ENCODE results near the gene OR1N2. TPM values are rescaled to one million over a fixed set of nuclear protein-coding genes. Genes with fewer than 3 reads are reported as not detected.
"Not testable (repeated sequence)": the region's sequence is repeated elsewhere in the genome, so short reads cannot be mapped to it uniquely, and the experiment has no call there.

Gene OR1N2
- total RNA-seq = under 1 TPM in 1 of 2 donors, not detected in 1; 0.37 TPM

GRCh38 chr9:122552812-122553211 is at the start of gene OR1N2:
Gene OR1N2 (plus strand): TSS chr9:122553112. CDS start chr9:122553212, 100 bp downstream.
- Mint-ChIP-seq H3K4me3 (no peak within 1 kb of the TSS), H3K27ac (no peak within 1 kb of the TSS), H3K4me1 (no peaks in the 10 kb centered on the region), H3K9me3 (no peaks in the 10 kb centered on the region), H3K27me3 (peaks cover 7% of the 10 kb centered on the region), H3K36me3 (ENCODE audit: low read depth) (no peaks in the 10 kb centered on the region)
- ATAC-seq (replicated peaks) = no peak

GRCh38 chr9:122506964-122507363 is 45.9 kb upstream of the OR1N2 start:
- Mint-ChIP-seq H3K27ac (no peak overlapping the region), H3K4me3 (no peak overlapping the region), H3K36me3 (ENCODE audit: low read depth) (no peaks in the 10 kb centered on the region), H3K4me1 (no peaks in the 10 kb centered on the region), H3K9me3 (no peaks in the 10 kb centered on the region), H3K27me3 (peaks cover 11% of the 10 kb centered on the region)
- no peak for ATAC-seq (replicated peaks)

- Mint-ChIP-seq H3K27me3 (peaks cover 11% of the 10 kb centered on the region), H3K9me3 (no peaks in the 10 kb centered on the region), H3K4me1 (no peaks in the 10 kb centered on the region), H3K4me3 (no peak within 1 kb of the TSS), H3K36me3 (ENCODE audit: low read depth) (no peaks in the 10 kb centered on the region), H3K27ac (no peak within 1 kb of the TSS)
- ATAC-seq (replicated peaks) = no peak
Measured at GRCh38 chr9:122510502-122510901, 42.4 kb upstream of the OR1N2 start, which contains the start of gene OR1J2. Gene OR1J2 (plus strand): TSS chr9:122510802. CDS start chr9:122510802, 0 bp downstream.

- Mint-ChIP-seq H3K27me3 (peaks cover 3% of the 10 kb centered on the region), H3K4me3 (no peak overlapping the region), H3K27ac (no peak overlapping the region), H3K36me3 (ENCODE audit: low read depth) (no peaks in the 10 kb centered on the region), H3K4me1 (no peaks in the 10 kb centered on the region), H3K9me3 (no peaks in the 10 kb centered on the region)
- no peak for ATAC-seq (replicated peaks)
Measured at GRCh38 chr9:122518226-122518625, 34.7 kb upstream of the OR1N2 start.

GRCh38 chr9:122518841-122519240 is 34.1 kb upstream of the OR1N2 start, which contains the start of gene OR1J4:
Gene OR1J4 (plus strand): TSS chr9:122519141. CDS start chr9:122519141, 0 bp downstream.
- Mint-ChIP-seq H3K4me3 (no peak within 1 kb of the TSS), H3K36me3 (ENCODE audit: low read depth) (no peaks in the 10 kb centered on the region), H3K27ac (no peak within 1 kb of the TSS), H3K9me3 (no peaks in the 10 kb centered on the region), H3K27me3 (peaks cover 6% of the 10 kb centered on the region), H3K4me1 (no peaks in the 10 kb centered on the region)
- ATAC-seq (replicated peaks) = no peak

GRCh38 chr9:122519376-122519775 is 33.5 kb upstream of the OR1N2 start:
- no peaks in the 10 kb centered on the region for H3K9me3 Mint-ChIP-seq
- no peaks in the 10 kb centered on the region for H3K36me3 Mint-ChIP-seq (ENCODE audit: low read depth)
- peaks cover 6% of the 10 kb centered on the region for H3K27me3 Mint-ChIP-seq
- no peaks in the 10 kb centered on the region for H3K4me1 Mint-ChIP-seq
- ATAC-seq (replicated peaks) = no peak
- H3K4me3 Mint-ChIP-seq = no peak overlapping the region
- no peak overlapping the region for H3K27ac Mint-ChIP-seq

- Mint-ChIP-seq H3K4me3 (no peak overlapping the region), H3K36me3 (ENCODE audit: low read depth) (no peaks in the 10 kb centered on the region), H3K9me3 (no peaks in the 10 kb centered on the region), H3K27me3 (peaks cover 8% of the 10 kb centered on the region), H3K4me1 (no peaks in the 10 kb centered on the region), H3K27ac (peak overlapping the region; percentile 26)
- ATAC-seq (replicated peaks) = peak; percentile 83
Measured at GRCh38 chr9:122526602-122527001, 26.3 kb upstream of the OR1N2 start.

- Mint-ChIP-seq H3K4me1 (no peaks in the 10 kb centered on the region), H3K9me3 (no peaks in the 10 kb centered on the region), H3K36me3 (ENCODE audit: low read depth) (no peaks in the 10 kb centered on the region), H3K27ac (peak within 1 kb of the TSS; percentile 26), H3K4me3 (no peak within 1 kb of the TSS), H3K27me3 (peaks cover 8% of the 10 kb centered on the region)
- no peak for ATAC-seq (replicated peaks)
Measured at GRCh38 chr9:122527193-122527592, 25.7 kb upstream of the OR1N2 start, which contains the start of gene OR1N1. Gene OR1N1 (minus strand): TSS chr9:122527293. CDS start chr9:122527293, 0 bp downstream.

GRCh38 chr9:122531157-122531556 is 21.8 kb upstream of the OR1N2 start:
- H3K9me3 Mint-ChIP-seq; H3K36me3 Mint-ChIP-seq (ENCODE audit: low read depth); H3K27me3 Mint-ChIP-seq; ATAC-seq (replicated peaks); H3K4me1 Mint-ChIP-seq; H3K4me3 Mint-ChIP-seq; H3K27ac Mint-ChIP-seq: not testable (repeated sequence)

- no peak overlapping the region for H3K4me3 Mint-ChIP-seq
- no peak overlapping the region for H3K27ac Mint-ChIP-seq
- ATAC-seq (replicated peaks) = no peak
- no peaks in the 10 kb centered on the region for H3K27me3 Mint-ChIP-seq
- H3K36me3 Mint-ChIP-seq (ENCODE audit: low read depth) = no peaks in the 10 kb centered on the region
- H3K9me3 Mint-ChIP-seq = peaks cover 7% of the 10 kb centered on the region
- H3K4me1 Mint-ChIP-seq = no peaks in the 10 kb centered on the region
Measured at GRCh38 chr9:122536134-122536533, 16.8 kb upstream of the OR1N2 start.

- H3K9me3 Mint-ChIP-seq; H3K4me1 Mint-ChIP-seq; H3K4me3 Mint-ChIP-seq; H3K27ac Mint-ChIP-seq; ATAC-seq (replicated peaks); H3K36me3 Mint-ChIP-seq (ENCODE audit: low read depth); H3K27me3 Mint-ChIP-seq: not testable (repeated sequence)
Measured at GRCh38 chr9:122537066-122537465, 15.8 kb upstream of the OR1N2 start.

GRCh38 chr9:122538757-122539156 is 14.2 kb upstream of the OR1N2 start:
- H3K27me3 Mint-ChIP-seq = no peaks in the 10 kb centered on the region
- no peak for ATAC-seq (replicated peaks)
- H3K27ac Mint-ChIP-seq = no peak overlapping the region
- H3K9me3 Mint-ChIP-seq = peaks cover 7% of the 10 kb centered on the region
- H3K4me1 Mint-ChIP-seq = no peaks in the 10 kb centered on the region
- no peaks in the 10 kb centered on the region for H3K36me3 Mint-ChIP-seq (ENCODE audit: low read depth)
- H3K4me3 Mint-ChIP-seq = no peak overlapping the region

GRCh38 chr9:122546196-122546595 is 6.7 kb upstream of the OR1N2 start:
- Mint-ChIP-seq H3K27ac (no peak overlapping the region), H3K4me1 (no peaks in the 10 kb centered on the region), H3K9me3 (no peaks in the 10 kb centered on the region), H3K27me3 (peaks cover 3% of the 10 kb centered on the region), H3K4me3 (no peak overlapping the region), H3K36me3 (ENCODE audit: low read depth) (no peaks in the 10 kb centered on the region)
- no peak for ATAC-seq (replicated peaks)

GRCh38 chr9:122551371-122551770 is 1.5 kb upstream of the OR1N2 start:
- Mint-ChIP-seq H3K4me1 (no peaks in the 10 kb centered on the region), H3K4me3 (no peak overlapping the region), H3K27ac (no peak overlapping the region)

GRCh38 chr9:122561446-122561845 is 8.5 kb downstream of the OR1N2 start:
- no peak for ATAC-seq (replicated peaks)
- H3K36me3 Mint-ChIP-seq (ENCODE audit: low read depth) = no peaks in the 10 kb centered on the region
- no peak overlapping the region for H3K4me3 Mint-ChIP-seq
- H3K27ac Mint-ChIP-seq = no peak overlapping the region
- peaks cover 9% of the 10 kb centered on the region for H3K9me3 Mint-ChIP-seq
- no peaks in the 10 kb centered on the region for H3K4me1 Mint-ChIP-seq
- peaks cover 3% of the 10 kb centered on the region for H3K27me3 Mint-ChIP-seq

More at GRCh38 chr9:122551371-122551770, 1.5 kb upstream of the OR1N2 start:
- no peak for ATAC-seq (replicated peaks)
- Mint-ChIP-seq H3K27me3 (peaks cover 7% of the 10 kb centered on the region), H3K9me3 (no peaks in the 10 kb centered on the region), H3K36me3 (ENCODE audit: low read depth) (no peaks in the 10 kb centered on the region)

Data from activated T-helper 17 cell treated with anti-CD3 and anti-CD28 coated beads, Interleukin-2, amount 50 U/mL, for 72 hours (primary cell).